Body of pancreas (tissue), 4 donors: ENCODE results near the gene NYAP1. TPM values are rescaled to one million over a fixed set of nuclear protein-coding genes. Genes with fewer than 3 reads are reported as not detected.
"Not testable (repeated sequence)": the region's sequence is repeated elsewhere in the genome, so short reads cannot be mapped to it uniquely, and the experiment has no call there.

Experiments used
- ATAC-seq: fragments of 150-250 bp; one replicate; pipeline ENCODE4 v1.9.1; 2016
- DNase-seq, 4 donors: peaks; one replicate each; pipeline ENCODE4 v3.0.0-alpha.2; 2019
- H3K27ac ChIP-seq, 4 donors: fragments of 200-600 bp; sonication (generic); 1 replicate in 3 of 4; 2 replicates in 1 of 4; pipeline versions ENCODE4 v1.5.1 to v1.6.1; 2016 to 2019; ENCODE audit warnings: mild to moderate bottlenecking in 1 of 4, mixed read lengths in 1 of 4, moderate library complexity in 1 of 4
- H3K27me3 ChIP-seq, 2 donors: fragments of 200-600 bp; sonication (generic); one replicate each; pipeline ENCODE4 v1.6.0; 2016; ENCODE audit warnings: mild to moderate bottlenecking in 1 of 2
- H3K36me3 ChIP-seq, 2 donors: fragments of 200-600 bp; sonication (generic); replicated peaks in 1 of 2; 2 replicates each; pipeline ENCODE4 v1.5.1; 2016; ENCODE audit warnings: low read depth in 2 of 2; ENCODE audit not compliant: insufficient read depth in 1 of 2
- H3K4me1 ChIP-seq: fragments of 200-600 bp; sonication (generic); one replicate; pipeline ENCODE4 v1.6.0; 2016
- H3K4me3 ChIP-seq, 2 donors: fragments of 200-600 bp; sonication (generic); 1 replicate in 1 of 2; 2 replicates in 1 of 2; pipeline ENCODE4 v1.5.1; 2016 to 2019
- H3K9me3 ChIP-seq, 3 donors: fragments of 200-600 bp; sonication (generic); 1 replicate in 2 of 3; 2 replicates in 1 of 3; pipeline ENCODE4 v1.5.1; 2016
- POLR2A ChIP-seq, 3 donors: fragments of 450-650 bp; IDR thresholded peaks; one replicate each; pipeline ENCODE4 v1.6.1; 2016; ENCODE audit warnings: antibody characterized with exemption in 3 of 3, mild to moderate bottlenecking in 2 of 3
- WGBS, 2 donors: methylation state at CpG; one replicate each; pipeline ENCODE4 v1.1.5; 2017; 5-methylcytosine and 5-hydroxymethylcytosine counted together
- intact Hi-C: fragments of 100-400 bp; cut with DNase I; formaldehyde crosslinking; loops from one replicate; pipeline ENCODE4 v1.15.1; 2023
- total RNA-seq, 2 donors: library from RNA; depleted of rRNA; stranded (reverse); fragments of >200 nt; gene quantifications; one replicate each; pipeline ENCODE4 v1.1.0, GENCODE V29; 2016
- TF ChIP-seq, protein P1 (sequence below), 7 experiments: fragments of 450-650 bp in 4 of 7; fragments of 200-600 bp in 3 of 7; sonication (generic) in 3 of 7; IDR thresholded peaks; one replicate each; pipeline ENCODE4 v1.5.1; 2016 to 2019; ENCODE audit warnings: antibody characterized with exemption in 7 of 7

NYAP1 gene
- total RNA-seq, 2 donors from 2014 or later = 1.0 to 1.3 TPM

DNA sequence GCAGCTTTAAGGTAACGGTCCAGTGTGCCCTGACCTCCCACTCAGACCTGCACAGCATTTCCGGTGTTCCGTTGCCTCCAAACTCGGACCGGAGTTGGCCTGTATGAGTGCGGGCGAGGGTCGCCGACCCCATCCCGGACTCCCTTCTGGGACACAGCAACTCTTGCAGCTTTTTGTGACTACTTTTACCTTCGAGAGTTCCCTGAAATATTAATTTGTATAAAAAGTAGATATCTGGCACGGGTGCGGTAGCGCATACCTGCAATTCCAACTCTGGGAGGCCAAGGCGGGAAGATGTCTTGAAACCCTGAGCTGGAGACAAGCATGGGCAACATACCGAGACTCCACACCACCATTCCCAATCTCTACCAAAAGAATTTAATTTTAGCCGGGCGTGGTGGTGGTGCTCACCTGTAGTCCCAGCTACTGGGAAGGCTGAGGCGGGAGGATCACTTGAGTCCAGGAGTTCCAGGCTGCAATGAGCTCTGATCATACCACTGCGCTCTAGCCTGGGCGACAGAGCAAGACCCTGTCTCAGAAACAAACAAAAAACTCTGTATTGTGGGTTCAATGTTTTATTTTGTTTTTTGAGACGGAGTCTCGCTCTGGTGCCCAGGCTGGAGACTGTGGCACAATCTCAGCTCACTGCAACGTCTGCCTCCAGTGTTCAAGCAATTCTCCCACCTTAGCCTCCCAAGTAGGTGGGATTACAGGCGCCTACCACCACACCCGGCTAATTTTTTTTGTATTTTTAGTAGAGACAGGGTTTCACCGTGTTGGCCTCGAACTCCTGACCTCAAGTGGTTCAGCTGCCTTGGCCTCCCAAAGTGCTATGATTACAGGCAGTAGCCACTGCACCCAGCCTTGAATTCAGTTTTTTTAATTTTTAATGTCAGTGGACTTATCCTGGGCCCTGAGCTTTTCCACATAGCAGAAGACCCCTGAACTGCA lies 46.3 kb upstream of the NYAP1 start:
- H3K4me1 ChIP-seq = peaks cover 25% of the 10 kb centered on the region
- 84 to 91% methylated on average over 28 of the region's 28 CpGs for WGBS, 2 donors
- intact Hi-C loops = no loop called here
- peak overlapping the region; percentile 79 to 94 (median 89) for H3K27ac ChIP-seq
- H3K9me3 ChIP-seq = no peaks in the 10 kb centered on the region
- peak in 2 of 4 donors; percentile 21 to 29 for DNase-seq
- ATAC-seq = no peak
- no peaks in the 10 kb centered on the region for H3K27me3 ChIP-seq
- peaks cover 0 to 8% of the 10 kb centered on the region in 2 donors for H3K36me3 ChIP-seq
- TF ChIP-seq, protein P1, sequence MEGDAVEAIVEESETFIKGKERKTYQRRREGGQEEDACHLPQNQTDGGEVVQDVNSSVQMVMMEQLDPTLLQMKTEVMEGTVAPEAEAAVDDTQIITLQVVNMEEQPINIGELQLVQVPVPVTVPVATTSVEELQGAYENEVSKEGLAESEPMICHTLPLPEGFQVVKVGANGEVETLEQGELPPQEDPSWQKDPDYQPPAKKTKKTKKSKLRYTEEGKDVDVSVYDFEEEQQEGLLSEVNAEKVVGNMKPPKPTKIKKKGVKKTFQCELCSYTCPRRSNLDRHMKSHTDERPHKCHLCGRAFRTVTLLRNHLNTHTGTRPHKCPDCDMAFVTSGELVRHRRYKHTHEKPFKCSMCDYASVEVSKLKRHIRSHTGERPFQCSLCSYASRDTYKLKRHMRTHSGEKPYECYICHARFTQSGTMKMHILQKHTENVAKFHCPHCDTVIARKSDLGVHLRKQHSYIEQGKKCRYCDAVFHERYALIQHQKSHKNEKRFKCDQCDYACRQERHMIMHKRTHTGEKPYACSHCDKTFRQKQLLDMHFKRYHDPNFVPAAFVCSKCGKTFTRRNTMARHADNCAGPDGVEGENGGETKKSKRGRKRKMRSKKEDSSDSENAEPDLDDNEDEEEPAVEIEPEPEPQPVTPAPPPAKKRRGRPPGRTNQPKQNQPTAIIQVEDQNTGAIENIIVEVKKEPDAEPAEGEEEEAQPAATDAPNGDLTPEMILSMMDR (IDR thresholded peaks at IDR 0.05) = no peak
- TF ChIP-seq POLR2A (IDR thresholded peaks at IDR 0.05) = no peak
- no peak overlapping the region for H3K4me3 ChIP-seq

DNA sequence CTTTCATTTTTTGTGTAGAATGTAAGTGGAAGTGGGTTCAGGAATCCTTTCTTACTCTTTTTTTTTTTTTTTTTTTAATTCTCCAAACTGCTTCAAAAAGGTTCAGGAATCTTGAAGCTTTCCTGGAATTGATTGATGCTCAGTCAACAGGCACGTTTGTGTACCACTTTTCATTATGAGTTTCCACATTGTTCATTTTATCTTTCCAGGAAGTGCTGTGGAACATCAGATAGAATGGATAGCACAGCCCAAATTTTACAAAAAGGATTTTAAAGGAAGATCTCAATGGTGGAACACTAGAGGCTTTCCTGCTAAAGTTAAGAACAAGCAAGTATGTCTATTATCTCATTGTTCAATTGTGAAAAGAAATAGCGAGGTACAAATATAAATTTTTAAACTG lies 45.6 kb upstream of the NYAP1 start:
- no peak for DNase-seq
- 44 to 47% methylated on average over 2 of the region's 2 CpGs for WGBS, 2 donors
- Histone ChIP-seq H3K36me3 (peaks cover 0 to 7% of the 10 kb centered on the region in 2 donors), H3K4me1 (peaks cover 25% of the 10 kb centered on the region), H3K4me3 (no peak overlapping the region), H3K9me3 (no peaks in the 10 kb centered on the region), H3K27me3 (no peaks in the 10 kb centered on the region), H3K27ac (no peak overlapping the region)
- ATAC-seq = no peak
- TF ChIP-seq POLR2A (IDR thresholded peaks at IDR 0.05) = no peak
- TF ChIP-seq, protein P1 (IDR thresholded peaks at IDR 0.05) = no peak
- intact Hi-C loops = no loop called here

DNA sequence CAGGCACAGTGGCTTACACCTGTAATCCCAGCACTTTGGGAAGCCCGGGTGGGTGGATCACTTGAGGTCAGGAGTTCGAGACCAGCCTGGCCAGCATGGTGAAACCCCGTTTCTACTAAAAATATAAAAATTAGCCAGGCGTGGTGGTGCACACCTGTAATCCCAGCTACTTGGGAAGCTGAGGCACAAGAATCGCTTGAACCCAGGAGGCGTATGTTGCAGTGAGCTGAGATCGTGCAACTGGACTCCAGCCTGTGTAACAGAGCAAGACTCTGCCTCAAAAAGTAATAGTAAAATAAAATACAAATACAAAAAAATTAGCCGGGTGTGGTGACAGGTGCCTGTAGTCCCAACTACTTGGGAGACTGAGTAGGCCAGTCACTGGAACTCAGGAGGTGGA lies 45.0 kb upstream of the NYAP1 start:
- intact Hi-C loops, ATAC-seq, H3K4me3 ChIP-seq, H3K9me3 ChIP-seq, DNase-seq, H3K27ac ChIP-seq, H3K27me3 ChIP-seq, H3K36me3 ChIP-seq: not testable (repeated sequence)
- H3K4me1 ChIP-seq = peaks cover 23% of the 10 kb centered on the region
- 85 to 88% methylated on average over 8 of the region's 8 CpGs for WGBS, 2 donors

DNA sequence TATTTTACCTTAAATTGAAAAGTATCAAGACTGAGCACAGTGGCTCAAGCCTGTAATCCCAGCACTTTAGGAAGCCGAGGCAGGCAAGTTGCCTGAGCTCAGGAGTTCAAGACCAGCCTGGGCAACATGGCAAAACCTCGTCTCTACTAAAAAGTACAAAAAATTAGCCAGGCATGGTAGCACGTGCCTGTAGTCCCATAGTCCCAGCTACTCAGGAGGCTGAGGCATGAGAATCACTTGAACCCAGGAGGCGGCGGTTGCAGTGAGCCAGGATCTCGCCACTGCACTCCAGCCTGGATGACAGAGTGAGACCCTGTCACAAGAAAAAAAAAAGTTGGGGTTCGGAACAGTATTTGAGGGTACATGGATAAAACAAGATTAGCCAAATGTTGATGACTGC lies 44.5 kb upstream of the NYAP1 start:
- not testable (repeated sequence) for H3K27ac ChIP-seq

DNA sequence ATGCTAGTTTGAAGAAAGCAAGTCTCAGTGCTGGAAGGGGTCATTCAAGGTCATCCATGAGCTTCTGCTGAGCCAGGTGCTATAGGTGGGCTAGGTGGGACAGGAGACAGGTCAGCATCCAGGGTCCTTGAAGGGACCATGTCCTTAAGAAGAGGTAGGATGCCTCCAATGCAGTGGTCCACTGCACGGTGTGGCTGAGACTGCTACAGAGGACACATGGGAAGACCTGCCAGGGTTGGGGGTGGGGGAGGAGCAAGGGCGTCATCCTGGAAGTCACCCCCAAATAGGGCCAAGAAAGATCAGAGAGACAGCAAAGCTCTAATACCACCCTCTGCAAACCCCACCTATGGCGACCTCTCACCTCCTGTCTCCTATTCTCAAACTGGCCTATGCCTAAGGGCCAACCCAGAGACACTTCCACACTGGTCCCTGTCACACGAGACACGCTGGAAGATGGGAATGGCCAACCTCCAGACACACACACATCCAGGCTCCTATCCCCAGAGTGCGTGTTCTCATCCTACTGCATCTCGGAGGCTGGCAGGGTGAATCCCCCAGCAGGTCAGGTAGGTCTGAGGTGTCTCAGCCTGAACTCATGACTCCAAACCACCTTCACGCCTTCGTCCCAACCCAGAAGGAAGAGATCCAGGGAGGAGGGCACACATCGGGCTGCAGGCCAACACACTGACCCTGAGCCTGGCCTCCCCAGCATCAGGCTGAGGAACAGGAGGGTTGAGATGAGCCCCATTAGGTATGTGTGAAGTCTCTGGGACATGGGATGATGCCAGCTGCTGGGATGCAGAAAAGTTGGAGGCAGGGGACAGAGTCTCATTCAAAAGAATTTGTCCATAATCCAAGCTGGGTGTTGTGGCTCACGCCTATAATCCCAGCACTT lies 41.8 kb upstream of the NYAP1 start:
- ATAC-seq (no peak), DNase-seq (no peak)
- Histone ChIP-seq H3K36me3 (no peaks in the 10 kb centered on the region), H3K4me3 (no peak overlapping the region), H3K27ac (no peak overlapping the region), H3K4me1 (peaks cover 3% of the 10 kb centered on the region), H3K9me3 (no peaks in the 10 kb centered on the region), H3K27me3 (no peaks in the 10 kb centered on the region)
- WGBS, 2 donors = 76 to 84% methylated on average over 10 to 11 of the region's 11 CpGs
- TF ChIP-seq, protein P1 (IDR thresholded peaks at IDR 0.05) = no peak
- no peak for TF ChIP-seq POLR2A (IDR thresholded peaks at IDR 0.05)
- intact Hi-C loops = no loop called here

More for the DNA sequence above, 44.5 kb upstream of the NYAP1 start:
- H3K27me3 ChIP-seq, ATAC-seq, H3K4me3 ChIP-seq, H3K36me3 ChIP-seq, intact Hi-C loops, DNase-seq, H3K9me3 ChIP-seq: not testable (repeated sequence)
- WGBS, 2 donors = 81 to 86% methylated on average over 7 of the region's 7 CpGs
- peaks cover 18% of the 10 kb centered on the region for H3K4me1 ChIP-seq
